Measurements from ENCODE around the gene NFATC1.
A peak's percentile ranks its signal among the peaks of the same experiment; 100 is the strongest.
"Not testable (repeated sequence)": the region's sequence is repeated elsewhere in the genome, so short reads cannot be mapped to it uniquely, and the experiment has no call there.

The NFATC1 gene

DNA sequence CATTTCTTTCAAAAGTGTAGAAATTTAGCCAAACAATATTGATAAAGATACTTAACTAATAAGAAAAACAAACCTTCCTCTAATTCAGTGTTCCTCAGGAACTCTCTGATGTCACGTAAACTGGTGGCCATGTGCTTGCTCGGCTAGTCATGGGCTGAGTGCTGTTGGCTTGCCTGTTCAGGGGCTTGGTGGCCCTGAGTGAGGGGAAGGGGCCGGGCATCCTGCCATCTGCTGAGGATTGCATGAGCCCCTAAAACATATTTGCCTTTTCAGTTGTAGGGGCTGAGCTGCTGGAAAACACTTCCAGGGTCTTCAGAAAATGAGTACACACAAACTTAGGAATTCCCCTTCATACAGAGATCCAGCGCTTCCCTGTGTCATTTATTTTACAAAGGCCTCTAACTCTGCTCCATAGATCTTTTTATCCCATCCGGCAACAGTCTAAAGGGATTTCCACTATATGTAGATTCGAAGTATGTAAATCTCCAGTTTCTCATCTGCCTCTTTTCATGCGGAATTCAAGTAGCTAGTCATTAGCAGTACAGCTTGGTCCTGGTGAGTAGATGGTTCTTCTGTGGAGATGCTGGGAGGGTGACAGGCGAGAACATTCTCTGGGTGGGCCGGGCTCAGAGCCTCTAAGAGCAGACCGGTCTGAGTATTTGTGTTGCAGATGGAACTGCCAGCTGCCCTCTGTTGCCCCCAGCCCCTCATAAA is 20.1 kb upstream of the NFATC1 start:
- no peak for DNase-seq (ENCODE audit: low read depth, low spot score)

- not testable (repeated sequence) for DNase-seq (ENCODE audit: low read depth, low spot score)
These were observed 19.1 kb upstream of the NFATC1 start for GRCh38 chr18:79376661-79377060.

- DNase-seq (ENCODE audit: low read depth, low spot score) = no peak
These were observed 18.4 kb upstream of the NFATC1 start for GRCh38 chr18:79377187-79377891.

- peak; percentile 95 for DNase-seq (ENCODE audit: low read depth, low spot score)
These were observed 17.0 kb upstream of the NFATC1 start for GRCh38 chr18:79378536-79379250.

GRCh38 chr18:79379251-79379905 is 16.4 kb upstream of the NFATC1 start:
- no peak for DNase-seq (ENCODE audit: low read depth, low spot score)

DNA sequence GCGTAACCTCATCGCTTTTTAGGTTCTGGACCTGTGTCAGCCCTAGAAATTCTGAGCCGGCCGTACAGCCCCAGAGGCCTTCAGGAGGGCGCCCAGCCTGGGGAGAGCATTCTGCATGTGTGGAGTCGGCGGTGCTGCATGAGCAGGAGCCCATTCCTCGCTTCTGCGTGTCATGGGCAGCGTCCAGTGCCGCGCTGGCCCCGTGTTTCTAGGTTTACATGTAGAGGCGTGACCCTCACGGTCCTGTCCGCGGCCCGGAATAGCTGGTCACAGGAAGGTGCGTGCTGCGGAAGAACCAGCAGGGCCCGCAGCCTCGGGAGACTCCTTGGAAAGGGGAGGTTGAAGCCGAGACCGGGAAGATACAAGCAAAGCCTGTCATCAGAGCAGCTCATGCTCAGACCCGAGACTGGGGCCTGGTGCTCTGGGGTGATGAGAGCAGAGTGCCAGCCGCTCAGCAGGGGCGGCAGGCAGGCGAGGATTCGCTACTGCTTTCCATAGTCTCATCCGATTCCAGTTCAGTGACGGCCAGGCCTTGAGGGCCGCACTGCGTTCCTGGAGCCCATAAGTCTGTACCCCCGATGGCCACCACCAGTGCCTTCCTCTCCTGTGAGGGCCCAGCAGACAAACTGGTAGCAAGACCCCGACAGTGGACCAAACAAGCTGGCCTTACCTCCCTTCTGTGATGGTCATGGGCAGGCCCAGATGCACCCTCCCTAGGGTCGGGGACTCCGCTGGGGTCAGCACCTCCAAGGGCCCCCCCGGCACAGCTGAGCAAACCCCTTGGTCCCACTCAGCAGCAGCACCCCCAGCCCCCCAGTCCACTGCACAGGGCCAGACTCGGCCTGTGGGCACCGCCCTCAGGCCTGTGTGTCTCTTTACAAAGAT is 15.6 kb upstream of the NFATC1 start:
- no peak for DNase-seq (ENCODE audit: low read depth, low spot score)

DNA sequence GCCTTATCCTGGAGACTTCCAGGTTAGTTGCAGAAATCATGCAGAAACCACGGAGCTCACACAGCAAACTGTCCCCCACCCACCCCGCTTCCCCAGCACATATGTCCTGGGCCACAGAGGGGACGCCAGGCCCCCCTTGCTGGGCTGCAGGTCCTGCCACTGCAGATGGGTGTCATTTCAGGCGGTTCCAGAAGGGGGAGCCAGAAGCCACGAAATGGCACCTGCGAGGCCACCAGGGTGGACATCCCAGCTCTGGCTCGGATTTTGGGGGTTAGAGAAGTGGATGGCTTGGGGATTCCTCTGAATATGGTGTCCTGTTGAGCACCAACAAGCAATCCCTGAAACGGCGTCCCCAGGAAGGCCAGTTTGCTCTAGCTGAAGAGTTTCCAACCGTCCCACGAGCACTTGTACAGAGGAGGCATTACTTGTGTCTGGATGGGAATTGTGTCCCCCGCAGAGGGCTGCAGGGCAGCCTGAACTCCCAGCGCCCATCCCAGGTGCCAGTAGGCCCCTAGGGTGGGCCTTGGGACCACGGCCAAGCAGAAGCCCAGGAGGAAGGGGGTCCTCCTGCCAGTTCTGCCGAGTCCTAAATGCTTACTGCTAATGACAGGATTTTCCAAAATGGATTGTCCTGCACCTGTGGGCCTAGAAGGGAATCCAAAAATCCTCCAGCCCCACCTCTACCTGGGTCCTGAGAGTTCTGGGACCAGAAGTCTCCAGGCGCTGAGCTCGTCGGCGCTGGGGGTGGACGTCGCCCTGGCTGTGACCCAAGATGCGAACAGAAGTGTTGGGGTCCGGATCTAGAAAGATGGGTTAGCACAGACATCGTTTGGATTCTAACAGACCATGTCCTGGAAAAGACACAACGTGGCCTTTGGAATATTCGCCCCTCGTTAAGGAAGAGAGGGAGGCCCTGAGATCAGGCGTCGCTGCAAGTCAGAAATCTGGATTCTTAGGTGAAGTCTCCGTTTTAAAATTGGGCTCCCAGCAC is 14.6 kb upstream of the NFATC1 start:
- DNase-seq (ENCODE audit: low read depth, low spot score) = peak; percentile 73

- DNase-seq (ENCODE audit: low read depth, low spot score) = no peak
These were observed 13.9 kb upstream of the NFATC1 start for GRCh38 chr18:79381811-79382311.

DNA sequence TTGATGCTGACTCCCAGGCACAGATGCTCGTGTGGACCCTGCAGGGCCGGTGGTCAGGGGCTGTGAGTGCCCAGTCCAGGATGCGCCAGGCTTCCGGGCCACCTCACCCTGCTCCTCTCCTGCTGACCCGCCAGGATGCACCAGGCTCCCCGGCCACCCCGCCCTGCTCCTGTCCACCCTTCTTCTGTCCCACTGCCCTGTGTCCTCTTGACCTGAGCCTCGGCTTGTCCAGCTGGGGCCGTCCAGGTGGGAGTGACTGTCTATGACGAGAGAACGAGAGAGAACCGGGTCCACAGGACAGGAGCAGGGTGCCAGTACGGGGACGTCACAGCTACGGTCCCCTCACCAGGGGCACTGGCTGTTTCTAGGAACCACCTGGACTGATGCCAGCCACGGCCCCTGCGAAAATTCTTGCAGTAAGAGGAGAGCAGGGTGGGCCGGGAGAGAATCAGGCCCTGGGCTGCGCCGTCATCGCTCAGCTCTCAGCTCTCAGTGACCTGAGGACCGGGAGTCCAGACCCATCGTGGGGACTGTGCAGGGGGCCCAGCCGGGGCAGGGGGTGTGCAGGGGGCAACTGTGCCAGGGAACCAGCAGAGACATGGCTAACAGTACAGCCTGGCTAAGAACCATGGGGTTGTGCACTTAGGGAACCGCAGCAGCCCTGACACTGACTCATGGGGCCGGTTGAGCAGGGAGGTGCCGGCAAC is 12.9 kb upstream of the NFATC1 start:
- no peak for DNase-seq (ENCODE audit: low read depth, low spot score)

- no peak for DNase-seq (ENCODE audit: low read depth, low spot score)
These were observed 12.2 kb upstream of the NFATC1 start for GRCh38 chr18:79383388-79384056.

GRCh38 chr18:79384151-79384807 is 11.5 kb upstream of the NFATC1 start:
- no peak for DNase-seq (ENCODE audit: low read depth, low spot score)

- DNase-seq (ENCODE audit: low read depth, low spot score) = no peak
These were observed 10.9 kb upstream of the NFATC1 start for GRCh38 chr18:79384834-79385233.

- DNase-seq (ENCODE audit: low read depth, low spot score) = no peak
These were observed 10.4 kb upstream of the NFATC1 start for GRCh38 chr18:79385326-79385707.

DNA sequence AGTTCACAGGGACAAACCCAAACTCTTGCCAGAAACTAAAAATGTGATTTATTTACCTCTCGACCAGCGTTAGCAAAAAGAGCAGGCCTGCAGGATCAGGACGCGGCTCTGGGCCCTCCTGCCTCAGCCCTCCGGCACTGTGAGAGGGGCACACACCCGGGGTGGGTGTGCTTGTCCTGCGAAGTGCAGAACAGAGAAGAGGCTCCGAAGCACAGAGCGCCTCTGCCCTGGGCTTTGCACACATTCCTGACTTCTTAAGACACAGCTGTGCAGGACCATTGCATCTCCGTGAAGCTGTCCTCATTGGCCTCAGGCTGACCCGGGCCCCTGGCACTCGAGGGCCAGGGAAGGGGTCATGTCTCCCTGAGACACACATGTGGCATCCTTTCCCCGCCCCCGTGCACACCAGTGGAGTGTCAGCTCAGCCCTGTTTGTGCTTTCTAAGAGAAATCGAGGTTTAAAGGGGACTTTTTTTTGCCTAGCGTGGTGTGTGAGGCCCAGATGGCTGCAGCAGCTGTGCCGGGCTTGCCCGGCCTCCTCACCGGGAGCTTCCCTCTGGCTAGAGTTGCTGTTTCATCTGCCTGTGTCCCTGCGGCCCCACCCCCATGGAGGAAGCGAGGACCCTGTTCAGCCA is 9.9 kb upstream of the NFATC1 start:
- no peak for DNase-seq (ENCODE audit: low read depth, low spot score)

GRCh38 chr18:79386547-79386946 is 9.2 kb upstream of the NFATC1 start:
- DNase-seq (ENCODE audit: low read depth, low spot score) = no peak

DNA sequence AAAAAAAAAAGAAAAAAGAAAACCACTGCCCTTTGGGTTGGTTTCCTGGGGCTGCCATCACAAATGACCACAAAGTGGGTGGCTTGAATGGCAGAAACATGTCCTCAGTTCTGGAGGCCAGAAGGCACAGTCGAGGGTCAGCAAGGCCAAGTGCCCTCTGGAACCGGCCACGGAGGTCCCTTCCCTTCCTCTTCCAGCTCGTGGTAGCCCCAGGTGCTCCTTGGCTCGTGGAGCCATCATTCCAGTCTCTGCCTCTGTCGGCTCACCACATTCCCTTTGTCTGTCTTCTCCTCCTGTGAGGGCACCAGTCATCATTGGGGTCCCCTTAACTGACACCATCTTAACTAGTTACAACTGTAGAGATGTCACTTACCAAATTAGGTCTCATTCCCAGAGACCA is 8.5 kb upstream of the NFATC1 start:
- DNase-seq (ENCODE audit: low read depth, low spot score) = no peak

DNA sequence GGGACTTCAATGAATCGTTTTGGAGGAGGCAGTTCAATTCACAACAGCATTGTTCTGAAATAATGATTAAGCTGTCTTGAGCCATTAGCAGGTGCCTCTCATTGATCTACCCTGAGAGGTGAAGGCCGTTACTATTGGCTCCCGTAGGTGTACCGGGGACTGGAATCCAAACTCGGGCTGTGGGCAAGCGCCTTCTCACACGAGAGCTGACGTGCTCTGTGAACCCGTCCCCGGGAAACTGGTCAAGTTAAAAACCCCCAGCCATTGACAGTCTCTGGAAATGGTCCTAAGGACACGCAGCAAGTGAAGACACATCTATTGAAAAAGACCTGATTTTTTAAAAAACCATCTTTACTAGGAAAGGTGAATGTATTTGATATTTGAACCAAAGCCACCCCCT is 8.1 kb upstream of the NFATC1 start:
- DNase-seq (ENCODE audit: low read depth, low spot score) = no peak

- no peak for DNase-seq (ENCODE audit: low read depth, low spot score)
These were observed 7.7 kb upstream of the NFATC1 start for GRCh38 chr18:79388043-79388442.

All from ELF-1 (cell line).